GM10266 (cell line): Measurements from ENCODE around the gene RORC.

Source experiments
- DNase-seq: peaks from one replicate; pipeline ENCODE4 v3.0.0; 2012; ENCODE audit errors: extremely low spot score
- CTCF ChIP-seq: IDR thresholded peaks from 2 replicates; pipeline ENCODE4 v1.5.1; 2012; ENCODE audit warnings: mild to moderate bottlenecking, low read depth; ENCODE audit not compliant: control insufficient read depth, insufficient read depth; ENCODE audit errors: missing control alignments

The RORC gene

GRCh38 chr1:151864411-151864810 is 32.8 kb upstream of the RORC start:
- no peak for TF ChIP-seq CTCF
- no peak for DNase-seq

GRCh38 chr1:151862604-151863003 is 31.0 kb upstream of the RORC start:
- no peak for TF ChIP-seq CTCF
- DNase-seq: no peak

- no peak for DNase-seq
- TF ChIP-seq CTCF: no peak
These were observed 29.0 kb upstream of the RORC start for GRCh38 chr1:151860504-151861187.

- TF ChIP-seq CTCF: no peak
- DNase-seq: no peak
These were observed 28.3 kb upstream of the RORC start for GRCh38 chr1:151859891-151860293.

- no peak for DNase-seq
- no peak for TF ChIP-seq CTCF
These were observed 27.5 kb upstream of the RORC start for GRCh38 chr1:151858886-151859665.

- no peak for DNase-seq
- TF ChIP-seq CTCF: no peak
These were observed 26.6 kb upstream of the RORC start for GRCh38 chr1:151858030-151858746.
